Hepatocyte (in vitro differentiated cells): ENCODE data around the gene TRAF5. TPM values are rescaled to one million over a fixed set of nuclear protein-coding genes. Genes with fewer than 3 reads are reported as not detected.
"Not testable (repeated sequence)": the region's sequence is repeated elsewhere in the genome, so short reads cannot be mapped to it uniquely, and the experiment has no call there.

Experiments
- DNase-seq: peaks from one replicate; pipeline ENCODE4 v3.0.0-alpha.2; 2016; ENCODE audit warnings: low spot score
- H2AFZ ChIP-seq: fragments of 200-600 bp; sonication (generic); 2 replicates; pipeline ENCODE4 v1.6.0; 2016; ENCODE audit warnings: antibody characterized with exemption, mild to moderate bottlenecking
- H3K27ac ChIP-seq: fragments of 200-600 bp; sonication (generic); 2 replicates; pipeline ENCODE4 v1.5.1; 2016; ENCODE audit warnings: mild to moderate bottlenecking
- H3K27me3 ChIP-seq: fragments of 200-600 bp; sonication (generic); 2 replicates; pipeline ENCODE4 v1.6.1; 2016
- H3K36me3 ChIP-seq: fragments of 200-600 bp; sonication (generic); replicated peaks from 2 replicates; pipeline ENCODE4 v1.5.1; 2016; ENCODE audit warnings: low read depth; ENCODE audit not compliant: insufficient read depth
- H3K4me1 ChIP-seq: fragments of 200-600 bp; sonication (generic); 2 replicates; pipeline ENCODE4 v1.5.1; 2016; ENCODE audit warnings: mild to moderate bottlenecking, moderate library complexity; ENCODE audit not compliant: insufficient read depth
- H3K4me2 ChIP-seq: fragments of 200-600 bp; sonication (generic); 2 replicates; pipeline ENCODE4 v1.6.0; 2016
- H3K4me3 ChIP-seq: fragments of 200-600 bp; sonication (generic); 2 replicates; pipeline ENCODE4 v1.5.1; 2016; ENCODE audit warnings: mild to moderate bottlenecking
- H3K79me2 ChIP-seq: fragments of 200-600 bp; sonication (generic); 2 replicates; pipeline ENCODE4 v1.6.0; 2017; ENCODE audit warnings: mild to moderate bottlenecking
- H3K9me2 ChIP-seq: fragments of 200-600 bp; sonication (generic); replicated peaks from 2 replicates; pipeline ENCODE4 v1.6.0; 2017; ENCODE audit warnings: mild to moderate bottlenecking; ENCODE audit not compliant: insufficient read depth
- H3K9me3 ChIP-seq: fragments of 200-600 bp; sonication (generic); 2 replicates; pipeline ENCODE4 v1.5.1; 2016; ENCODE audit warnings: low read depth, mild to moderate bottlenecking
- H4K20me1 ChIP-seq: fragments of 200-600 bp; sonication (generic); 2 replicates; pipeline ENCODE4 v1.6.0; 2016; ENCODE audit warnings: mild to moderate bottlenecking; ENCODE audit not compliant: insufficient read depth, poor library complexity, severe bottlenecking
- EZH2 ChIP-seq: fragments of 200-600 bp; sonication (generic); IDR thresholded peaks from 2 replicates; pipeline ENCODE4 v1.6.1; 2016; ENCODE audit warnings: antibody characterized with exemption, mild to moderate bottlenecking, borderline replicate concordance
- EZH2phosphoT487 ChIP-seq: fragments of 200-600 bp; sonication (generic); IDR thresholded peaks from one replicate; pipeline ENCODE4 v1.6.1; 2018; ENCODE audit warnings: antibody characterized with exemption, mild to moderate bottlenecking, low read depth, moderate library complexity; ENCODE audit not compliant: unreplicated experiment, severe bottlenecking
- WGBS: methylation state at CpG from one replicate; pipeline ENCODE4 v1.1.6; 2016; ENCODE audit warnings: low lambda C conversion rate; ENCODE audit errors: missing lambda C conversion rate; 5-methylcytosine and 5-hydroxymethylcytosine counted together
- polyA plus RNA-seq: library from polyadenylated mRNA; unstranded; fragments of >200 nt; fragmentation: Nextera tagmentation; extraction: Ambion mirVana; gene quantifications from 2 replicates; pipeline ENCODE4 v1.2.1, GENCODE V29; 2016
- total RNA-seq: library from RNA; depleted of rRNA; stranded (reverse); fragments of >200 nt; gene quantifications from 2 replicates; pipeline ENCODE4 v1.2.3, GENCODE V29; 2014
- TF ChIP-seq, protein P1 (sequence below): fragments of 200-600 bp; sonication (generic); IDR thresholded peaks from 2 replicates; pipeline ENCODE4 v1.5.1; 2016; ENCODE audit warnings: antibody characterized with exemption, mild to moderate bottlenecking; ENCODE audit not compliant: poor library complexity

The TRAF5 gene
- total and polyA plus RNA-seq, 2 experiments from 2014 or later: 3.9 to 8.8 TPM

GRCh38 chr1:211393203-211393602 is 66.6 kb downstream of the TRAF5 start:
- Histone ChIP-seq H4K20me1 (no peaks in the 10 kb centered on the region), H3K9me3 (no peaks in the 10 kb centered on the region), H3K27ac (no peak overlapping the region), H3K36me3 (no peaks in the 10 kb centered on the region), H3K4me3 (no peak overlapping the region), H3K79me2 (no peaks in the 10 kb centered on the region), H3K9me2 (no peaks in the 10 kb centered on the region), H2AFZ (no peak overlapping the region), H3K4me2 (no peak overlapping the region), H3K4me1 (no peaks in the 10 kb centered on the region), H3K27me3 (no peaks in the 10 kb centered on the region)
- TF ChIP-seq, protein P1, sequence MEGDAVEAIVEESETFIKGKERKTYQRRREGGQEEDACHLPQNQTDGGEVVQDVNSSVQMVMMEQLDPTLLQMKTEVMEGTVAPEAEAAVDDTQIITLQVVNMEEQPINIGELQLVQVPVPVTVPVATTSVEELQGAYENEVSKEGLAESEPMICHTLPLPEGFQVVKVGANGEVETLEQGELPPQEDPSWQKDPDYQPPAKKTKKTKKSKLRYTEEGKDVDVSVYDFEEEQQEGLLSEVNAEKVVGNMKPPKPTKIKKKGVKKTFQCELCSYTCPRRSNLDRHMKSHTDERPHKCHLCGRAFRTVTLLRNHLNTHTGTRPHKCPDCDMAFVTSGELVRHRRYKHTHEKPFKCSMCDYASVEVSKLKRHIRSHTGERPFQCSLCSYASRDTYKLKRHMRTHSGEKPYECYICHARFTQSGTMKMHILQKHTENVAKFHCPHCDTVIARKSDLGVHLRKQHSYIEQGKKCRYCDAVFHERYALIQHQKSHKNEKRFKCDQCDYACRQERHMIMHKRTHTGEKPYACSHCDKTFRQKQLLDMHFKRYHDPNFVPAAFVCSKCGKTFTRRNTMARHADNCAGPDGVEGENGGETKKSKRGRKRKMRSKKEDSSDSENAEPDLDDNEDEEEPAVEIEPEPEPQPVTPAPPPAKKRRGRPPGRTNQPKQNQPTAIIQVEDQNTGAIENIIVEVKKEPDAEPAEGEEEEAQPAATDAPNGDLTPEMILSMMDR: no peak
- TF ChIP-seq EZH2phosphoT487: no peak
- TF ChIP-seq EZH2: no peak
- 40% methylated on average over 1 of the region's 1 CpG for WGBS
- no peak for DNase-seq

GRCh38 chr1:211398266-211398930 is 71.8 kb downstream of the TRAF5 start:
- 31% methylated on average over 13 of the region's 13 CpGs for WGBS
- not testable (repeated sequence) for H3K4me2 ChIP-seq

DNA sequence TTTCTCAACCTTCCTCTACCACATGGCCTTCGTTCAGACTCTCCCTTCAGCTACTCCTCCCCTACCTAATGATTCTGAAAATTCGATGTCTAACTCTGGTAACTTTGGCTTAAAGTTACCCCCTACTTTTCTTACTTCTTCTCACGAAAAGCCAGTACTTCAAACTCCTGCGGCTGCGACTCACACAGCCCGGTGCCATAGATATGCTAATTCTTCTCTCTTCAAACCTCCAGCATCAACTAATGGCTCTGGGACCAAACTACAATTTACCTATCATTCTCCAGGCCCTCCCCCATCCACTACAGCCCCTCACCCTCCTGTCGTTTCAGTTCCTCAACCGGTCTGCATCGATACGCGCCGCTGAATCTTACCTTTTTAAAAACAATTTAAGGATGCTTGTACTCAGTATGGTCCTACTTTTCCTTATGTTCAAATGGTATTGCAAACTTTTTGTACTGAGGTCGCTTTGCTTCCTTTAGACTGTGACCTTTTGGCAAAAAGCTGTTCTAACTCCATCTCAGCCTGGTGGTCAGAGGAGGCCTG is 73.3 kb downstream of the TRAF5 start:
- not testable (repeated sequence) for H3K4me1 ChIP-seq, H3K9me3 ChIP-seq, DNase-seq, H3K36me3 ChIP-seq, H3K79me2 ChIP-seq, H3K4me2 ChIP-seq, H3K27ac ChIP-seq, H3K4me3 ChIP-seq, H3K9me2 ChIP-seq, H2AFZ ChIP-seq, H4K20me1 ChIP-seq, H3K27me3 ChIP-seq
- WGBS: 70% methylated on average over 13 of the region's 13 CpGs

More at GRCh38 chr1:211398266-211398930, 71.8 kb downstream of the TRAF5 start:
- H3K4me1 ChIP-seq, DNase-seq, H3K9me2 ChIP-seq, H3K9me3 ChIP-seq, H3K79me2 ChIP-seq, H3K36me3 ChIP-seq, H3K27ac ChIP-seq, H3K4me3 ChIP-seq, H3K27me3 ChIP-seq, H2AFZ ChIP-seq, H4K20me1 ChIP-seq: not testable (repeated sequence)

- H3K9me3 ChIP-seq, H3K79me2 ChIP-seq, H3K4me2 ChIP-seq, H3K27me3 ChIP-seq, DNase-seq, H3K9me2 ChIP-seq, H3K4me3 ChIP-seq, H3K27ac ChIP-seq, H4K20me1 ChIP-seq, H3K4me1 ChIP-seq, H2AFZ ChIP-seq, H3K36me3 ChIP-seq: not testable (repeated sequence)
- WGBS: 97% methylated on average over 1 of the region's 1 CpG
Observed at GRCh38 chr1:211401751-211402150, 75.1 kb downstream of the TRAF5 start.

GRCh38 chr1:211406086-211406485 is 79.5 kb downstream of the TRAF5 start:
- H3K4me3 ChIP-seq, H3K27me3 ChIP-seq, H2AFZ ChIP-seq, H4K20me1 ChIP-seq, H3K4me2 ChIP-seq, H3K27ac ChIP-seq, H3K36me3 ChIP-seq, H3K9me3 ChIP-seq, H3K79me2 ChIP-seq, DNase-seq, H3K4me1 ChIP-seq, H3K9me2 ChIP-seq: not testable (repeated sequence)
- 89% methylated on average over 2 of the region's 3 CpGs for WGBS

GRCh38 chr1:211407749-211408148 is 81.1 kb downstream of the TRAF5 start:
- H2AFZ ChIP-seq, H3K4me1 ChIP-seq, H3K79me2 ChIP-seq, H3K36me3 ChIP-seq, H3K4me3 ChIP-seq, H4K20me1 ChIP-seq, H3K9me3 ChIP-seq, H3K9me2 ChIP-seq, DNase-seq, H3K27ac ChIP-seq, H3K4me2 ChIP-seq, H3K27me3 ChIP-seq: not testable (repeated sequence)
- 83% methylated on average over 7 of the region's 7 CpGs for WGBS
